GM12891 (cell line): ENCODE results near the gene CYB561D2.

Experiments used
- PAX5 ChIP-seq: IDR thresholded peaks from 2 replicates; pipeline ENCODE4 v1.6.1; 2011; ENCODE audit warnings: low read length, moderate library complexity, mild to moderate bottlenecking; ENCODE audit not compliant: insufficient read depth, severe bottlenecking
- POLR2A ChIP-seq: IDR thresholded peaks from 2 replicates; pipeline ENCODE4 v1.6.1; 2011; ENCODE audit warnings: low read depth, low read length, control low read depth
- POLR2AphosphoS5 ChIP-seq: IDR thresholded peaks from 2 replicates; pipeline ENCODE4 v1.6.1; 2011; ENCODE audit warnings: low read depth, low read length, control low read depth

GRCh38 chr3:50322386-50323091 is 28.1 kb upstream of the CYB561D2 start, which contains the start of gene HYAL2:
- TF ChIP-seq POLR2A (no peak), POLR2AphosphoS5 (no peak), PAX5 (no peak)
